NCI-H345 treated with DMSO at 0.1 percent for 48 hours (cell line): Measurements from ENCODE around the gene CTXND1.
"Not testable (repeated sequence)": the region's sequence is repeated elsewhere in the genome, so short reads cannot be mapped to it uniquely, and the experiment has no call there.

Source experiments
- DNase-seq: peaks from one replicate; lab custom pipeline; 2025; ENCODE audit not compliant: unreplicated experiment; lab: John Stamatoyannopoulos, UW

Gene CTXND1

DNA sequence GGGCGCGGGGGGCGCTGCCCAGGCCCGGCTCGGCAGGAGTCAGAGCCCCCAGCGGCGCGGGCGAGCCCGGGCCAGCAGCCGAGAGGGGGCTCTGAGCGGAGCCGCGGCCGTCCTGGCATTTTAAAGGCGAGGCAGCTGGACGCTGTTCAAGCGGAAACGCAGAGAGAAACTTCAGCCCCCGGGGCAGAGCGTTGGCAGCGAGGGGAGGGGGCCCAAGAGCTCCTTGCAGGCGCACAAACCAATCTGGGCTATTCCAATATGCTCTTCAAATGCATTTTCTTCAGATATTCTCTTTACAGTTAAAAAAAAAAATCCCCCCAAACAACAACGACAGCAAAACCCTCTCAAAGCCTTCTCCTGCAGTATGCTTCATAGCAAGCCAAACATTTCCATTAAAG is at the start of gene CTXND1:
TSS of gene CTXND1 (minus strand) at position 93 of the 398 bp plus-strand sequence. CDS start 50,264 bp downstream, outside the sequence.
- peak; percentile 4 for DNase-seq

DNA sequence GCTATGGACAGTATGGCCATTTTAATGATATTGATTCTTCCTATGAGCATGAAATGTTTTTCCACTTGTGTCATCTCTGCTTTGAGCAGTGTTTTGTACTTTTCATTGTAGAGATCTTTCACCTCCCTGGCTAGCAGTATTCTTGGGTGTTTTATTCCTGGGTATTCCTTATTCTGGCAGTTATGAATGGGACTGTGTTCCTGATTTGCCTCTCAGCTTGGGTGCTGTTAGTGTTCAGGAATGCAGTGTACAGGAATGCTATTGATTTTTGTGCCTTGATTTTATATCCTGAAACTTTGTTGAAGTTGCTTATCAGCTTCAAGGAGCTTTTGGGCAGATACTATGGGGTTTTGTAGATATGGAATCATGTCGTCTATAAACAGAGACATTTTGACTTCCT is 49.5 kb upstream of the CTXND1 start:
- DNase-seq, result no peak

DNA sequence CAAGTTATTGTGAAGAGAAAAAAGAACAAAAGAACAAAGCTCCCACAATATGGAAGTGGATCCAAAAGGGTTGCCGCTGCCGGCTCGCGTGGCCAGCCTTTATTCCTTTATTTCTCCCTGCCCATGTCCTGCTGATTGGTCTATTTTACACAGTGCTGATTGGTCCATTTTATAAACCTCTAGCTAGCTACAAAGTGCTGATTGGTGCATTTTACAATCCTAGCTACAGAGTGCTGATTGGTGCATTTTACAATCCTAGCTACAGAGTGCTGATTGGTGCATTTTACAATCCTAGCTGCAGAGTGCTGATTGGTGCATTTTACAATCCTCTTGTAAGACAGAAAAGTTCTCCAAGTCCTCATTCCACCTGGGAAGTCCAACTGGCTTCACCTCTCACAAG is 43.8 kb upstream of the CTXND1 start:
- not testable (repeated sequence) for DNase-seq

DNA sequence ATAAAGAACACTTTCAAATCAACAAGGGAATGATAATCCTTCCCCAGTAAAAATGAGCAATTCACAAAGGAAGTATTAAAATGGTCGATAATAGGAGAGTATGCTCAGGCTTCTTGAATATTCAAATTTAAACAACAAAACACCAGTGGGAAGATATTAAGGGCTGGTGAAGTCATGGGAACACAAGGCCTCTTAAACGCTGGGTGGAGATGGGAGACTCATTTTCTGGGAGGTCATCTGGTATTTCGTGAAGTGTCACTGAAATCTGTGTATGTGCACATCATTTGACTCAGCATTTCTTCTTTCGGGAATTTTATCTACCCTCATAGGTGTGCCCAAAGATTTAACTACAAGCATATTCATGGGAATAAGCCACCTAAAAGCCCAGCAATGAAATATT is 40.1 kb upstream of the CTXND1 start:
- no peak for DNase-seq

DNA sequence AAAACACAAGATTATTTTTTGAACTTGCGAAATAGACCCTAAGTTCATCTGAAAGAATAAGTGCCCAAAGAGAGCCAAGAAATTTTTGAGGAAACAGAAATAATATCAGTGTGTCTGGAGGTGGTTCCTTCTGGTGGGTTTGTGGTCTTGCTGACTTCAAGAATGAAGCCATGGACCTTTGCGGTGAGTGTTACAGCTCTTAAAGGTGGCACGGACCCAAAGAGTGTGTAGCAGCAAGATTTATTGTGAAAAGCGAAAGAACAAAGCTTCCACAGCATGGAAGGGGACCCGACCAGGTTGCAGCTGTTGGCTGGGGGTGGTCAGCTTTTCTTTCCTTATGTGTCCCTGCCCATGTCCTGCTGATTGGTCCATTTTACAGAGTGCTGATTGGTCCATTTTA is 38.9 kb upstream of the CTXND1 start:
- not testable (repeated sequence) for DNase-seq

DNA sequence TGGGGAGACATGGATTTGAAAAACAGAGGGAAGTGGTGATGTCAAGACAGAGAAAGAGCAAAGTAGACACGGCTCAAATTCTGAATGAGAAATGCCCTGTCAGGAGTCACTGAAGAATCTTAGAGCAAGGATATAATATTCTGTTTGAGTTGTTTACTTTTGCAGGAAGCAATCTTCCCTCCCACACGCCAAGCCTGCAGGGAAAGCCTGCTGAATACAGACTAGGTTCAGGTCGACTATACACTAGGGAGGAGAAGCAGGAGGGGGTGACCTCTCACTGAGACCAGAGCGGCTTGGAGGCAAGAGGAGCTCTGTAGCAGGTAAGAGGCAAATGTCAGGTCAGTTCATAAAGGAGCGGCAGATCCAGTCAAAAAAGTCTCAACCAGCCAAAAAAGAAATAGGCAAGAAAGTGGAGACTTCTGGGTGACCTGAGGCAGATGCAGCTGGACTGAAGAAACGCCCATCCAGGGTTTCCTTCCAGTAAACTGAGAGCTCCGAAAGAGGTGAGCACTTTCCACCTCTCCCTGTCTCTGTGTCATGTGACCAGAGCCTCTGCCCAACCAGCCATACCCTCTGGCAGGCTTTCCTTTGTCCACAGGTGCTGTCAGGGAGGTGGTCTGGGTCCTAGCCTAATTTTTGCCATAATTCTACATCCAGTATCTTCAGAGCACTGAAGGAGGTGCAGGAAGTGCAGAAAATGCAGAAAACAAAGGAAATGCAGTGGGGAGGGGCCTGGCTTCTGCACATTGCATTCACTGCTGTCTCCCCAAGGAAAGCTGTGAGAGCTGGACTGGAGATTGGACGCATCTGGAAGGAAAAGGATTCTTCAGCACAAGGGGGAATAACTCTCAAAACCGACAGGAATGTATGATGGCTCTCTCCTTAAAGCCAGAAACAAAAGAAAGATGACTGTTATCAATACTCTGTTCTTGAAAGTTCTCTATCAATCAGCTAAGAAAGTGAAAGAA is 37.8 kb upstream of the CTXND1 start:
- DNase-seq, result no peak

DNA sequence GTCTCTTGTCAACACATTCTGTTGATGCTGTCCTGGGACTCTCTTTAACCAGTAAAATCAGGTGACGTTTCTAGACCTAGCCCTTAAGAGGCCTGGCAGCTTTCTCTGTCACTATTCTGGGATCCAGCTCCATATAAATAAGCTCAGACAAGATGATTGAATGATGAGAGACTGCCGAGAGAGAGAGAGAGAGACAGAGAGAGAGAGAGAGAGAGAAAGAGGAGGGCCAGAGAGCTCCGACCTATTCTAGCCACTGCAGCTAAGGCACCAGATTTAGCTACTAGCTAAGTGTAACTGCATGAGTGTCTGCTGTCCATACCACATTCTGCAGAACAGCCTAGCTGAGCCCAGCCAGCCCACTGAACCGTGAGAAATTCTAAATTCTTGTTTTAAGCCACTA is 36.1 kb upstream of the CTXND1 start:
- DNase-seq, result no peak

DNA sequence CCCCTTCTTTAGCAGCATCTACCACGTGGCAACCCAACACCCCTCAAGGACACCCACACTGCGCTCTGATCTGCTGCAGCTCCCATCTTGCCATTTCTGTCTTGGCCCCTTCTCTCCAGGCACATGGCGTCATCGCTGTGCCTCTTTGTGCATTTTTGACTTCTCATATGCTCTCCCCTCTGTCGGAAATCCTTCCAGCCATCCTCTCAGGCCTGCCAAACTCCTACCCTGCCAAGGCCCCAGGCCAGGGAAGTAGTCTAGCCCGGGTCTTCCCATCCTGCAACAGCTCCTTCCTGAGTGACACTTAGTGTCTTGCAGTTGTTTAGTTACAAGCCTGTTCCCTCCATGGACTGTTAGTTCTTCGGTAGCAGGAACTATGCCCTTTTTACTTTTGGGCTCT is 34.0 kb upstream of the CTXND1 start:
- DNase-seq, result no peak

DNA sequence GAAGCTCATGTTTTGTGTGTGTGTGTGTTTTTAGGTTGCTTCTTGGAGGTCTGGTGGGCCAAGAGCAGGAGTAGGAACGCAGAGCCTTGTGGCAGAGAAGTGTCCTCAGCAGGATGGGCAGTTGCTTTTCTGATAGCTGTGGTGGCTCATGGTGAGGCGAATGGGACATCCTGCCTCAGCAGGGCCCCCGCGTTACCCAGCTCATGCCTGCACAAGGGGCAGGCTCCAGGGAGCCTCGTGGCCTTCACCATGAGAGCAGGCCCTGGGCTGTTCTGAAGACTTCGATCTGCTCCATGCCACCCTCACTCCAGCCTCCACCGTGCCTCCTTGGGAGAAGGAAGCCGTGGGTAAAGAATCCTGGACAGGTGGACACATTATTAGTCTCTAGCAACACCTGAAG is 33.4 kb upstream of the CTXND1 start:
- DNase-seq, result no peak

DNA sequence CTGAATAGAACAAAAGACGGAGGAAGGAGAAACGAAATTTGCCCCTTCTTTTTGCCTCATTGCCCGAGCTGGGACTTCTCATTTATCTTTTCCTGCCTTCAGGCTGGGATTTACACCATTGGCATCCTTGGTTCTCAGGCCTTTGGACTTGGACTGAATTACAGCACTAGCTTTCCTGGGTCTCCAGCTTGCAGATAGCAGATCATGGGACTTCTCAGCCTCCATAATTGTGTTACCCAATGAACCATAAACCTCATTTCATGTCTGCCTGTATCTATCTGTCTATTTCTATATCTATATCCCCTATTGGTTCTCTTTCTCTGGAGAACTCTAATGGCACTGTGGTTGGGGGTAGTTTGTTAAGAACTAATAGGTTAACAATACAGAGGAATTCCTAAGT is 31.5 kb upstream of the CTXND1 start:
- no peak for DNase-seq

DNA sequence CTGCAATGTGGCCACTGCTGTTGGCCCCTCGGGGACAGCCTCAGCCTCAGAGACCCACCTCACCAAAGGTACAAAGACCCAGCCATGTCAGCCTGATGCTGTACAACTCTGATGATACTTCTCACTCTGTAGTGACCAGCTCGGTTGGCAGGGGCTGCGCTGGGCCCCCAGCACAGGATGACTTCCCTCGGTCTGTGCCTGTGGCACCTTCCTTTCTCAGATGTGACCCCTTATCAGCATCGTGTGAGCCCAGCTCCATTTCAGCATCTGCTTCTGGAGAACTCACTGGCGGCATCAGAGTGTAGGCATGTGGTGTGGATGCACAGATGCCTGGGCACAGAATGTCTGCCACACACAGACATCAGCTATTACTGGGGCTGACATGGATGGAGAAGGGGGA is 25.1 kb upstream of the CTXND1 start:
- no peak for DNase-seq

DNA sequence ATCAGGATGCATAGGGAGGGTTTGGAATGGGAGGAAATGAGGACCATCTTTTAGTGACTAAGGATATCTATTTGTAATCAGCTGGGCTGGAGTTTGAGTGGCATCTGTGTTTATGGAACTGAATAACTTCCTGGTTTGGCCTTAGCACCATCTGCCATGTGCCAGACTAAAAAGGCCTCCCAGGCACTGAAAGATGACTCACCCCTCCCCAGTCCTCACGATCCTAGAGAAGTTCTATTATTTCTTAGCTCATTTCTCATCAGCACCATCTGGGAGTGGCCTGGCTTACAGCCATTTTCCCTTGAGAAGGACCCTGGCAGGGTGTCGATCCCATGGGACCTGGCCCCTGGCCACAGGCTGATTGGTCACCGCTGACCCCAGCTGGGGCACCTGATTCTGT is 23.9 kb upstream of the CTXND1 start:
- no peak for DNase-seq

DNA sequence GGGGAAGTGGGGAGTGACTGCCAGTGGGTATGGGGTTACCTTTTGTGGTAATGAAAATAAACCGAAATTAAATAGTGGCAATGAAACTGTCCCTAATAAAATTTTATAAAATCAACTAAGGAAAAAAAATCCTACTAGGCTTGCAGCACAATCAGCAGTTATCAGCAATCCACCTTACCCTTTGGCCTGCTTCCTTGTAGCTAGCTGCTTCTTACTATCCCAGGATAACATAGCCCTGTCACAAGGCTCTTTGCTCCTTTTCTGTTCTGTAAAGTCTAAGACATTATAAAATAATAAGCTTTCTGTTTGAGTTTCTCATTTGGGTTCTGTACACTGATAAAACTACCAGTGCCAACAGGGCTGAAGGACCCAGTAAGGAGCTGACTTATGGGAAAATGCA is 23.0 kb upstream of the CTXND1 start:
- no peak for DNase-seq

DNA sequence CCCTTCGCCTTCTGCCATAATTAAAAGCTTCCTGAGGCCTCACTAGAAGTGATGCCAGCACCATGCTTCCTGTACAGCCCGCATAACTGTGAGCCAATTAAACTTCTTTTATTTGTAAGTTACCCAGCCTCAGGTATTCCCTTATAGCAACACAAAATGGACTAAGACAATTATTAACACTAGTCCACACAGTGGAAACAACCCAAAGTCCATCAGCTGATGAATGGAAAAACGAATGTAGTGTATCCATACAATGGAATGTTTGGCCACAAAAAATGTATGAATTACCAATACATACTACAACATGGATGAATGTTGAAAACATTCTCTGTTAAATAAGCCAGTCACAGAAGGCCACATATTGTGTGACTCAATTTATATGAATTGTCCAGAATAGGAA is 22.5 kb upstream of the CTXND1 start:
- no peak for DNase-seq

DNA sequence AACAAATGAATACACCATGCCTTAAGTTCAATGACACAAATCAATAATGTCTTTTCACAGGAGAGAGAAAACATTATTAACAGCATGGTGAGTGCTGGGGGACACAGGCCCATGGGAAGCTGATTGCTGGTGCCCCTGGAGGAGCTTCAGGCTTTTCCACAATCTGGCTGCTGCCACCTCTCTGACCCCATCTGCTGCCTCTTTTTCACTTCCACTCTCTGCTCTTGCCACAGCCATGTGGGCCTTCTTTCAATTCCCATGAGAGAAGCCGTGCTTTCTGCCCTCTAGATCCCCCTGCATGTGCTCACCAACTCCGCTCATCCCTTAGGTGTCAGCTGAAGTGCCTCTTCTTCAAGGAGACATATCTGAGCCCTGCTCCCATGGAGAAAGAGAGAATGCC is 21.0 kb upstream of the CTXND1 start:
- DNase-seq, result no peak

DNA sequence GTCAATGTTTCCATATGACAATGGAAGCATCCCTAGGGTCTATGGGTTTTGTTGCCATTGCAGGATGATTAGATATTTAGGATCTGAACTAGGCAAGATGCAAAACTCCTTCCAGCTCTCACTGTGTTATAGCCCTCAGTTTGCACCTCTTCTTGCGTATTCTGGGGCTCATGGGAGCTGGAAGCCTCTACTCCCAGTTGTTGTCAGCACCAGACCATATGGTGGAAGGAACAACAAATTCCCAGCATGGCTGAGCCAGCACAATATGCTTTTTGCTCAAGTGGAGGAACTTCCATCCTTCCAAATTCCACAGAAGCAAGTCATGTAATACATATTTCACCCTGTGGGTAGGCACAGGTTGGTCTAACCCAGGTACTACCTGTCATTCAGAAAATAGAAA is 18.5 kb upstream of the CTXND1 start:
- no peak for DNase-seq

DNA sequence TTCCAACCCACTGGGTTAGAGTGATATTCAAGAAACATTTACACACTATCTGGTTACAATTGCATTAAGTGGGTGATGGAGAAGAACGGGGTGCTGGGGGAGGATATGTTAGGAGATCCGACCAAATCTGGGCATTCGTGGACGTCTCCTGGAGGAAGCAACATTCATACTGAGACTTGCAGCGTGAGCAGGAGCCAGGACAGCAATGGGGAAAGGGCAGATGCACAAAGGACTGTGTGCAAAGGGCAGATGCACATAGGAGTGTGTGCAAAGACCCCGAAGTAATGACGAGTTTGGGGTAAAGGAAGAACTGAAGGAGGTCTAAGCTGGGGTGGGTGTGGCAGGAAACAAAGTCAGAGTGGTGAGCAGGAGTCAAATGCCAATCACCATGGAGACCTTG is 16.1 kb upstream of the CTXND1 start:
- no peak for DNase-seq

DNA sequence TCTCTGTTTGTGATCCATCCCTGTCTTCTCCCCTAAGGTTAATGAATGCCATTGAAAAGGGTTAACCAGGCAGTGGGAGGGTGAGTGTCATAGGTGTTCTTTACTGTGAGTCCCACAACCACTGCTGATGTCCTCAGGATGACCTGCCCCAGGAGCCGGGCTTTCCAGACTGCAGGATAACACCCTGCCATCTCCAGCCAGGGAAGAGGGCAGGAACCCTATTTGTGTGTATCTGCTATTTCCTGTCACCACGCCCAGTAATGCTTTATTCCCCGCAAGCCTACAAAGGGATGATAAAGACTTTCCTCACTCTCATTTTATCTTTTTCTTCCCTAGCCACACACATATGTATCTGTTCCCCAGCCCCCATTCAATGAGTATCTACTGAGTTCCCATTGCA is 15.6 kb upstream of the CTXND1 start:
- DNase-seq, result no peak

DNA sequence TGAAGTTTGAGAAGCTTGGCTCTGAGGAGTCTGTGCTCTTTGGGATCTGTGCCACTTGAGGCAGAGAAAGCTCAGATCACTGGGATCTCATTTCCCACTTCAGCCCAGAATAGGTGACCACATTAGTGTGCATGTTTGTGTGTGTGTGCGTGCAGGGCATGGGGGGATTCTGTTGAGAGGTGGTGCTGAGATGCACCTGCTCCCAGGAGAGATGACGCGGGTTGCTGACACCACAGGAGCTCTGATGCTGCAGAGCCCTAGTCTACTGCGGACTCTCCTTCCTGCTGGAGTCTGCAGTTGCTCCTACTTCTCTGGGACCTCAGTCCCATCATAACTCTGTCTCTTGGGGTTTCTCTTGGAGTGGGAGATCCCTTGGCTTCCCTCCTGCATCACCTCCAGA is 14.7 kb upstream of the CTXND1 start:
- no peak for DNase-seq

DNA sequence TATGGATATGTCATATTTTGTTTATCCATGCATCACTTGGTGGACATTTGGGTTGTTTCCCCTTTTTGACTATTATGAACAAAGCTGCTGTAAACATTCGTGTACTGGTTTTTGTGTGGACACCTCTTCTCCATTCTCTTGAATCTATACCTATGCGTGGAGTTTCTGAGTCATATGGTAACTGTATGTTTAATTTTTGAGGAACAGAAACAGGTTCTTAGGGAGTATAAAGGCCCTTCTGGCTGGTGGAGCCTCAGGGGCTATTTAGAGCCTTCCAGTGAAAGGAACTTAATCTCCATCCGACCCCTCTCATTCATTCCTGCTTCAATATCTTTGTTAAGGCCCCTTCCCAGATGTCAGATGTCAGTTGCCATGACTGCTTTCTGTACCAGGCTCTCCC is 14.1 kb upstream of the CTXND1 start:
- DNase-seq, result no peak

DNA sequence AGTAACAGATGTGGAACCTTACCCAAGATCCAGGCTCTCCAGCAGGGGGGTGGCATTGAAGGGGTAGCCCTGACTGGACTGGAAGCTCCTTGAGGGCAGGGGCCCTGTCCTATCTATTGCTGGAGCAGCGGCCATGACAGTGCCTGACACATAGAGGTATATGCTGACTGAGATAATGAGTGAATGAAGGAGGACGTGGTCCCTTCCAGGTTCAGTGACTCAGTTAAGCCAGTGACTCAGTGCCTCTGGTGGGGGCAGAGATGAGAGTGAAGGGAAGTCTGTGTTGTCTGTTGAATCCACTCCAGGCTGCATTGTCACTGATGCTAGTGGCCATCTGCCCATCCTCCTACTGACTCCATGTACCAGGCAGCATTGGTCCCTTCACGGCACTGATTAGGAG is 13.0 kb upstream of the CTXND1 start:
- DNase-seq, result no peak

DNA sequence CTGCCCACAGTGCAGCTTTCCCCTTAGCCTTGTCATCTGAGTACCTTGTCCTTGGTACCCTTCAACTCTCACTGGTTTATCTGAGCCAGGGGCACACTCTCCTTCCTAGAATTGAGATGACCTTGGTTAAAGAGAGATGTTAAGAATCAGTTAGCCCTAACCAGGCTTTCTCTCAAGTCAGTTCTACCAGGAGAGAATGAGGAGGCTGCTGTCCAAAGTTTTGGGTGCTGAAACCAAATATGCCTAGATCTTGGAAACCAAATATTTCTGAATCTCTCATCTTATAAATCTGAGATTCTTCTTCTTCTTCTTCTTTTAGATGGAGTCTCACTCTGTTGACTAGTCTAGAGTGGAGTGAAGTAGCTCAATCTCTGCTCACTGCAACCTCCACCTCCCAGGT is 12.0 kb upstream of the CTXND1 start:
- no peak for DNase-seq

DNA sequence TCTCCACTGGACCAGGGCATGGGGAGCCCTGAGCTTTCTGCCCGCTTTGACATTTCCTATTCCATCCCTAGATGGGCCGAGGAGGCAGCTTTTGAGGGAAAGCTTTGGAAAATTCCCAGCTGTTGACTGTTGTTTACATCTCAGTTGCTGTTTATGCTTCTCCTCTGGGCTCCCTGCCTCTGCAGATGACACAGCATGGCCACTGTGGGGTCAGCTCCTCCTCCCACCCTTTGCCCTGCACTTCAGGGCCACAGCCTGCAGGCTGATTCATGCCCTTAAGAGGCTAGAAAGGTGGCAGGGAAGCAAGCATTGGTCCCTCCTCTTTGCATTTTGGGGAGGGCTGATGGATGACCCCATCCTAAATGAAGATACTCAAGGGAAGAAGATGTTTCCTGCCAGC is 8.5 kb upstream of the CTXND1 start:
- no peak for DNase-seq
